Bronchial epithelial cell (primary cell): ENCODE data around the gene NRXN3. TPM values are rescaled to one million over a fixed set of nuclear protein-coding genes. Genes with fewer than 3 reads are reported as not detected.

ENCODE experiments used
- DNase-seq: peaks from one replicate; pipeline ENCODE4 v3.0.0-alpha.2; 2010; ENCODE audit warnings: low read depth
- FAIRE-seq: peaks from 2 replicates; lab custom pipeline; 2011; peaks lifted over from hg19 to GRCh38; lab: Jason Lieb, UNC
- H3K27me3 ChIP-seq: 2 replicates; pipeline ENCODE4 v1.5.1; 2011; ENCODE audit warnings: low read length; ENCODE audit not compliant: control insufficient read depth, insufficient read depth
- H3K36me3 ChIP-seq: 2 replicates; pipeline ENCODE4 v1.5.1; 2011; ENCODE audit warnings: low read length; ENCODE audit not compliant: control insufficient read depth, insufficient read depth
- H3K4me3 ChIP-seq: 2 replicates; pipeline ENCODE4 v1.5.1; 2011; ENCODE audit warnings: mild to moderate bottlenecking, low read depth, low read length, control low read depth
- total RNA-seq: library from RNA; depleted of rRNA; stranded (reverse); fragments of >200 nt; gene quantifications from 2 replicates; pipeline ENCODE4 v1.2.1, GENCODE V29; 2014
- TF ChIP-seq, protein P1 (sequence below): IDR thresholded peaks from 2 replicates; pipeline ENCODE4 v1.5.1; 2011; ENCODE audit warnings: mild to moderate bottlenecking, moderate library complexity, low read length, control low read depth, inconsistent platforms; ENCODE audit not compliant: insufficient read depth, severe bottlenecking

Gene NRXN3
- total RNA-seq, 1 donor from 2014 or later = under 0.01 TPM

DNA sequence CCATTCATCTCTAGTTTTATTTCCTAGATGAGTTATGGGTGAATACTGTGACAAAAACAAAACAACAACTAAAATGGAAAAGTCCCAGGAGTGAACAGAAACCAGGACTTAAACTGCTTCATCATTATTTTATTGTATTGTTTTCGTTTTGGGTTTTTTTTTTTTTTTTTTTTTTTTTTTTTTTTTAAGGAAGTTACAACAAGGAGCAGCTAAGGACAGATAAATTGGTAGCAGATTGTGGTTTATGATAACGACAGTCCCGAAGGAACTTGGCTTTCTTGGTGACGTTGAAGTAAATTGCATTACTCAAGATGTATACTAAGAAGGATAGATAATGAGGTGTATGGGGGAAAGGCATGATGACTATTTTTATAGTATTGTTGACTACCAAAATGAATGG is 866.3 kb downstream of the NRXN3 start:
- no peak for FAIRE-seq
- Histone ChIP-seq H3K27me3 (no peaks in the 10 kb centered on the region), H3K4me3 (no peak overlapping the region), H3K36me3 (no peaks in the 10 kb centered on the region)
- DNase-seq = no peak
- TF ChIP-seq, protein P1, sequence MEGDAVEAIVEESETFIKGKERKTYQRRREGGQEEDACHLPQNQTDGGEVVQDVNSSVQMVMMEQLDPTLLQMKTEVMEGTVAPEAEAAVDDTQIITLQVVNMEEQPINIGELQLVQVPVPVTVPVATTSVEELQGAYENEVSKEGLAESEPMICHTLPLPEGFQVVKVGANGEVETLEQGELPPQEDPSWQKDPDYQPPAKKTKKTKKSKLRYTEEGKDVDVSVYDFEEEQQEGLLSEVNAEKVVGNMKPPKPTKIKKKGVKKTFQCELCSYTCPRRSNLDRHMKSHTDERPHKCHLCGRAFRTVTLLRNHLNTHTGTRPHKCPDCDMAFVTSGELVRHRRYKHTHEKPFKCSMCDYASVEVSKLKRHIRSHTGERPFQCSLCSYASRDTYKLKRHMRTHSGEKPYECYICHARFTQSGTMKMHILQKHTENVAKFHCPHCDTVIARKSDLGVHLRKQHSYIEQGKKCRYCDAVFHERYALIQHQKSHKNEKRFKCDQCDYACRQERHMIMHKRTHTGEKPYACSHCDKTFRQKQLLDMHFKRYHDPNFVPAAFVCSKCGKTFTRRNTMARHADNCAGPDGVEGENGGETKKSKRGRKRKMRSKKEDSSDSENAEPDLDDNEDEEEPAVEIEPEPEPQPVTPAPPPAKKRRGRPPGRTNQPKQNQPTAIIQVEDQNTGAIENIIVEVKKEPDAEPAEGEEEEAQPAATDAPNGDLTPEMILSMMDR = no peak

DNA sequence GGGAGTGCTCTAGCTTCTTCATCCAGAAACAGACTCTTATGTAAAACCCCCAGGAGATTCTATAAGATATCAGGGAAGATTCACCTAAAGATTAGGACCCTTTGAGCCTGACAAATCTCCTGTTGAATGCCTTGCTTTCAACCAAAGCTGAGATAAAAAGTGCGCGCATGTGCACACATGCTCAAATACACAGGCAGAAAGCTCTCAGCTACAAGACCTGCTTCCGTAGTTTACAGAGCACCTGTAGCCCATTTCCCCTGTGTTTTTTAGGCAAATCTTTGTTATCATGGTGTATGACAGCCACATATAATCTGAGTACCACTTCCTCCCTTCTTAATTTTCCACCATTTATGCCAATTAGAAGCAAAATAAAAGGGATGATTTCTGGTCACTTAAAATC is 866.9 kb downstream of the NRXN3 start:
- FAIRE-seq (no peak), DNase-seq (no peak)
- Histone ChIP-seq H3K27me3 (no peaks in the 10 kb centered on the region), H3K4me3 (no peak overlapping the region), H3K36me3 (no peaks in the 10 kb centered on the region)
- TF ChIP-seq, protein P1 = no peak

DNA sequence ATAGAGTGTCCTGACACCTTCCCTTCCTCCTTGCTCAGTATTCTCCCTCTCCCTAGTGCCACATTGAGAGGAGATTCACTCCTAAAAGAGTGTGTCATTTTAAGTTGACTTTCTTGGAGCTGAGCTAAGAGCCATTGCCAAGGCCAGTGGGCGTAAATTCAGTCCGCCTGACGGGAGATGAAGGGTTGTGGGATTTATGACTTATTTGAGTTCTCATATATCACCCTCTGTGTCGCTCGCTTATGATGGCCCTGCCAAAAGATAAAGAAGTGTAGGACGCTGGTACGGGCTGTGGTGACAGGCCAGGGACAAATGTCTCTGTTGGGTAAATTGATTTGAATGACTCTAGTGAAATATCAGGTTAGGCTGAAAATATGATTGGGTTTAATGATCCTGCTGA is 867.4 kb downstream of the NRXN3 start:
- Histone ChIP-seq H3K27me3 (no peaks in the 10 kb centered on the region), H3K4me3 (no peak overlapping the region), H3K36me3 (no peaks in the 10 kb centered on the region)
- DNase-seq (no peak), FAIRE-seq (no peak)
- TF ChIP-seq, protein P1 = no peak

DNA sequence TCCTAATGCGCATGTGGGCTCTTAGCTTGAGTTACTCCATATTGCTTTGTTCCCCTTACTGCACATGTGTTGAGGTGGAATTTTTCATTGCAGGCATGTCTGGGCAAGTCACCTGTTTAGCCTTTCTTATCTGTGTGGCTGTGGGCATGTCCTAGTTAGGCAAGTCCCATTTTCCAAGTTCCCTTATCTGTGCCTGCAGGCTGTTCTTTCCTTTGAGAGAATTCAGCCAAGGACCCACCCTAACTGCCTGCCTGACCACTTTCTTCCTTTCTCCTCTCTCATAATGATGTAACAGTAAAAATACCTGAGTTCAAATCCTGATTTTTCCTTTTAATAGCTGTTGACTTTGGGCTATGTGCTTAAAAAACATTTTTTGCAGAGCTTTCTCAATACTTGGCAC is 870.6 kb downstream of the NRXN3 start:
- DNase-seq (peak; percentile 53), FAIRE-seq (no peak)
- H3K27me3 ChIP-seq = no peaks in the 10 kb centered on the region

DNA sequence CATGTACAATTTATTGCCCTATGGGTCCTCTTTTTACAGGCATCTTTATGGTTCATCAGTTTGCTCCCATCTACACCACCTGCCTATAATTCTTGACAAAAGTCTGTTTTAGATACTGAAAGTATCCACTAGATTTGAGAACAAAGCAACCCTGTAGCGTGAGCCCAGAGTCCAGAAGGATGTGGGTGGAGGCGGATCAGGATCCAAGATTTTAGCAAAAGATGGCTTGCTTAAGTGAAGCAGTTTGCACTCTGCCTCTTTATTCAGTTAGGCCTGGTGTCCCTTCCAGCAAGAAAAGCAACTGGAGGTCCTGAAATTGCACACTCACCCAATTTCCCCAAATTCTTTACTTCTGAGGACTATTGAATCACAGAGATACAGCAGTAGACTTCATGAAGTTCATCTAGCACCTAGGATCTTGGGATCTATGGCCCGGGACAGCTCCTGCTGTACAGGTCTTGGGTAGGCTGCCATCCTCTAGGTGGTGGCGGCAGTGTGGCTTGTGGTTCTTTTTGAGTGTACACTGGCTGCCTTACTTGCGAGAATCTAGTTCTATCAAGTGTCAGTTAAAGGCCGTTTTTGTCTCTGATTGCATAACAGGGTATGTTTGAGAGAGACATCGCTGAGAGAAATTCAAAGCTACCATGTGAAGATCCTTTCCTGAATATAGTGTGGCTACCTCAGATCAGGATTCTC is 873.2 kb downstream of the NRXN3 start:
- Histone ChIP-seq H3K36me3 (no peaks in the 10 kb centered on the region), H3K4me3 (no peak overlapping the region), H3K27me3 (no peaks in the 10 kb centered on the region)
- DNase-seq (no peak), FAIRE-seq (no peak)
- TF ChIP-seq, protein P1 = no peak

More for the DNA sequence above, 870.6 kb downstream of the NRXN3 start:
- TF ChIP-seq, protein P1 = no peak
- Histone ChIP-seq H3K36me3 (no peaks in the 10 kb centered on the region), H3K4me3 (no peak overlapping the region)
